ENCODE measurements around the gene SLC4A1AP. TPM values are rescaled to one million over a fixed set of nuclear protein-coding genes. Genes with fewer than 3 reads are reported as not detected.

SLC4A1AP gene
- total RNA-seq, 1 experiment from 2014 or later: 19.8 TPM

GRCh38 chr2:27652790-27653189 is 10.9 kb upstream of the SLC4A1AP start:
- peaks cover 0 to 8% of the 10 kb centered on the region in 2 experiments; a peak in 1 of 4 replicates for H3K4me1 ChIP-seq (ENCODE audit: control insufficient read depth in 1 of 2, insufficient read depth in 2 of 2, low read length in 2 of 2)
- H3K27ac ChIP-seq (ENCODE audit: low read depth, low read length): no peak overlapping the region
- no peak overlapping the region for H3K4me3 ChIP-seq (replicated peaks in 1 of 2; ENCODE audit: low read depth in 1 of 2, low read length in 2 of 2)
- H3K9me3 ChIP-seq (ENCODE audit: control insufficient read depth in 1 of 2, insufficient read depth in 1 of 2, low read depth in 1 of 2, low read length in 2 of 2): no peaks in the 10 kb centered on the region
- ChIA-PET POLR2A (no interaction called here), RAD21 (ENCODE audit: low non-redundant PET in 1 of 2, low total read pairs in 2 of 2, uncharacterized antibody in 2 of 2, unreplicated experiment in 2 of 2) (no interaction called here), CTCF (no interaction called here)
- BruUV-seq (replicated peaks): no TSS peak
- H3K27me3 ChIP-seq (ENCODE audit: insufficient read depth, low read length): no peaks in the 10 kb centered on the region
- peaks cover 30 to 33% of the 10 kb centered on the region in 2 experiments; a peak in 3 of 4 replicates for H3K36me3 ChIP-seq (ENCODE audit: control insufficient read depth in 1 of 2, insufficient read depth in 2 of 2, low read length in 2 of 2)
- no peak for DNase-seq (ENCODE audit: low read depth, low spot score)
- H2AFZ ChIP-seq (ENCODE audit: low read depth, low read length, poor library complexity, severe bottlenecking): no peak overlapping the region
- H3K4me2 ChIP-seq (ENCODE audit: low read length): no peak overlapping the region
- intact Hi-C loops (cut with micrococcal nuclease): no loop called here
- TF ChIP-seq TCF7L2 (IDR thresholded peaks at IDR 0.05; ENCODE audit: borderline replicate concordance, extremely low read depth, insufficient read depth, insufficient read length): no peak
- TF ChIP-seq YY1 (IDR thresholded peaks at IDR 0.05; ENCODE audit: extremely low read depth, insufficient replicate concordance, low read depth, low read length): no peak
- no peak for TF ChIP-seq ELF1 (IDR thresholded peaks at IDR 0.05; ENCODE audit: borderline replicate concordance, low read depth)
- no peak for TF ChIP-seq EZH2phosphoT487 (IDR thresholded peaks at IDR 0.05; ENCODE audit: borderline replicate concordance)
- TF ChIP-seq, protein P1, sequence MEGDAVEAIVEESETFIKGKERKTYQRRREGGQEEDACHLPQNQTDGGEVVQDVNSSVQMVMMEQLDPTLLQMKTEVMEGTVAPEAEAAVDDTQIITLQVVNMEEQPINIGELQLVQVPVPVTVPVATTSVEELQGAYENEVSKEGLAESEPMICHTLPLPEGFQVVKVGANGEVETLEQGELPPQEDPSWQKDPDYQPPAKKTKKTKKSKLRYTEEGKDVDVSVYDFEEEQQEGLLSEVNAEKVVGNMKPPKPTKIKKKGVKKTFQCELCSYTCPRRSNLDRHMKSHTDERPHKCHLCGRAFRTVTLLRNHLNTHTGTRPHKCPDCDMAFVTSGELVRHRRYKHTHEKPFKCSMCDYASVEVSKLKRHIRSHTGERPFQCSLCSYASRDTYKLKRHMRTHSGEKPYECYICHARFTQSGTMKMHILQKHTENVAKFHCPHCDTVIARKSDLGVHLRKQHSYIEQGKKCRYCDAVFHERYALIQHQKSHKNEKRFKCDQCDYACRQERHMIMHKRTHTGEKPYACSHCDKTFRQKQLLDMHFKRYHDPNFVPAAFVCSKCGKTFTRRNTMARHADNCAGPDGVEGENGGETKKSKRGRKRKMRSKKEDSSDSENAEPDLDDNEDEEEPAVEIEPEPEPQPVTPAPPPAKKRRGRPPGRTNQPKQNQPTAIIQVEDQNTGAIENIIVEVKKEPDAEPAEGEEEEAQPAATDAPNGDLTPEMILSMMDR (IDR thresholded peaks at IDR 0.05 in 2 of 3, conservative IDR thresholded peaks at IDR 0.05 in 1 of 3; ENCODE audit: borderline replicate concordance in 1 of 3, insufficient read depth in 1 of 3, low read depth in 2 of 3, low read length in 2 of 3): no peak
- no peak for TF ChIP-seq MAX (IDR thresholded peaks at IDR 0.05)
- no peak for TF ChIP-seq JUND (IDR thresholded peaks at IDR 0.05)
- no peak for TF ChIP-seq SRF (IDR thresholded peaks at IDR 0.05; ENCODE audit: low read depth)
- TF ChIP-seq EGR1 (IDR thresholded peaks at IDR 0.05; ENCODE audit: low read depth): no peak
- no peaks in the 10 kb centered on the region for H3K9me2 ChIP-seq (ENCODE audit: insufficient read depth)
- no peaks in the 10 kb centered on the region for H4K20me1 ChIP-seq (ENCODE audit: insufficient read depth)
- ATAC-seq: no peak
- H3K79me2 ChIP-seq (ENCODE audit: insufficient read depth, low read length): no peaks in the 10 kb centered on the region
- H3K9ac ChIP-seq (ENCODE audit: low read length): no peak overlapping the region

Measured in HCT116 (cell line).